Fibroblast of mammary gland (primary cell): Measurements from ENCODE around the gene RBL1.

Experiments
- DNase-seq: peaks from one replicate; pipeline ENCODE4 v3.0.0-alpha.2; 2010; ENCODE audit warnings: low read depth
- H3K4me3 ChIP-seq: 2 replicates; pipeline ENCODE4 v1.5.1; 2011; ENCODE audit warnings: low read depth, mild to moderate bottlenecking, low read length, moderate library complexity; ENCODE audit not compliant: control insufficient read depth
- TF ChIP-seq, protein P1 (sequence below): conservative IDR thresholded peaks from 2 replicates; pipeline ENCODE4 v1.5.1; 2011; ENCODE audit warnings: low read depth, low read length, inconsistent platforms; ENCODE audit not compliant: control insufficient read depth, insufficient read depth

The RBL1 gene

GRCh38 chr20:37095599-37096414 lies at the start of gene RBL1:
Gene RBL1, minus strand, starts transcription at chr20:37095997. Its CDS starts 69 bp downstream, at chr20:37095928.
- peak within 1 kb of the TSS; percentile 81 for H3K4me3 ChIP-seq
- DNase-seq, result peak; percentile 82
- TF ChIP-seq, protein P1, sequence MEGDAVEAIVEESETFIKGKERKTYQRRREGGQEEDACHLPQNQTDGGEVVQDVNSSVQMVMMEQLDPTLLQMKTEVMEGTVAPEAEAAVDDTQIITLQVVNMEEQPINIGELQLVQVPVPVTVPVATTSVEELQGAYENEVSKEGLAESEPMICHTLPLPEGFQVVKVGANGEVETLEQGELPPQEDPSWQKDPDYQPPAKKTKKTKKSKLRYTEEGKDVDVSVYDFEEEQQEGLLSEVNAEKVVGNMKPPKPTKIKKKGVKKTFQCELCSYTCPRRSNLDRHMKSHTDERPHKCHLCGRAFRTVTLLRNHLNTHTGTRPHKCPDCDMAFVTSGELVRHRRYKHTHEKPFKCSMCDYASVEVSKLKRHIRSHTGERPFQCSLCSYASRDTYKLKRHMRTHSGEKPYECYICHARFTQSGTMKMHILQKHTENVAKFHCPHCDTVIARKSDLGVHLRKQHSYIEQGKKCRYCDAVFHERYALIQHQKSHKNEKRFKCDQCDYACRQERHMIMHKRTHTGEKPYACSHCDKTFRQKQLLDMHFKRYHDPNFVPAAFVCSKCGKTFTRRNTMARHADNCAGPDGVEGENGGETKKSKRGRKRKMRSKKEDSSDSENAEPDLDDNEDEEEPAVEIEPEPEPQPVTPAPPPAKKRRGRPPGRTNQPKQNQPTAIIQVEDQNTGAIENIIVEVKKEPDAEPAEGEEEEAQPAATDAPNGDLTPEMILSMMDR, result peak; percentile 40

DNA sequence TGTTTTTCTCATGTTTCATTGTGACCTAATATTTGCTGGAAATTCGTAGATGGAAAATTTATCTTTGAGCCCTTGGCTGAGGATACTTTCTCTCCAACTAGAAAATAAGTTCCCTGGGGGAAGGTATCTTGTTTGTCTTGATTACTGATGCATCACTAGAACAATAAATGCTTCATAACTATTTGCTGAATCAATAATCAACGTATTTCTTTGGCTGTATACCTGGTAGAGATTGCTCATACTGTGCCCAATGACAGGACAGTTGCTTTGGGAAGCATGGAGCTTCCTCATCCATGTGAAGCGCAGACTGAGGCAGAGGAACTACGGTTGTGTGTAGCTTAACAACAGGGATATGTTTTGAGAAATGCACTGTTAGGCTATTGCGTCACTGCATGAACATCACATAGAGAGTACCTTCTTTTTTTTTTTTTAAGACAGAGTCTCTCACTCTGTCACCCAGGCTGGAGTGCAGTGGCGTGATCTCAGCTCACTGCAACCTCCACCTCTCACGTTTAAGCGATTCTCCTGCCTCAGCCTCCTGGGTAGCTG lies 49.1 kb upstream of the RBL1 start:
- no peak for DNase-seq
- no peak overlapping the region for H3K4me3 ChIP-seq
- TF ChIP-seq, protein P1, result no peak

DNA sequence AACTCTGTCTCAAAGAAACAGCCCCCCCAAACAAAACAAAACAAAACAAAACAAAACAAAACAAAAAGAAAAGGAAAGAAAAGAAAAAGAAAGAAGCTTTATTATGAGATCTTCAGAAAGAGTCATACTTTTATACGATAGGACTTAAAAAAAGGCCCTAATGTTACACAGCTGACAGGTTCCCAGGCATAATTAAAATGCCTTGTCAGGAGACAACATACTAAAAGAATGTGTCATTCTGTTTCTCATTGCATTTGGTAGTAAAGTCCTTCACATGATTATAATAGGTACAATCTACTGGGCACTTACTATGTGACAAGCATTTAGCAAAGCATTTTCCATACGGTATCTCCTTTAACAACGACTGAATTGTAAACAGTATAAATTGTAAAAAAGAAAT lies 46.9 kb upstream of the RBL1 start:
- DNase-seq, result no peak
- H3K4me3 ChIP-seq, result no peak overlapping the region
- TF ChIP-seq, protein P1, result no peak

- TF ChIP-seq, protein P1, result no peak
These were observed 41.8 kb upstream of the RBL1 start for GRCh38 chr20:37137547-37137946.

DNA sequence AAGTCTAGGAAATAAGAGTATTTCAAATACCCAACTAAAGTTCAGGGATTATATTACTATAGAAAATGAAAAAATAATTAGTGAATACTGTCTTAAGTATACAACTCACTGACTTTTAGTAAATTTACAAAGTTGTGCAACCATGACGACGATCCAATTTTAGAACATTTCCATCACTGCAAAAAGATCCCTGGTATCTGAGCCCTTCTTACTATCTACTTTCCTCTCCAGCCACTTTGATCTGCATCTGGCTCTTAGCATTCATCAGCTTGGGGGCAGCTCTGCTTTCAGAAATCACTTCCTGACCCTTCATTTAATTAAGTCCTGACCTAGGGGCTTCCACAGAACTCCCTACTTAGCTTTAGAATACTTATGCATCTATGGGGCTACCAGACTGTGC lies 38.2 kb upstream of the RBL1 start:
- TF ChIP-seq, protein P1, result no peak
- no peak overlapping the region for H3K4me3 ChIP-seq
- no peak for DNase-seq

More at GRCh38 chr20:37137547-37137946, 41.8 kb upstream of the RBL1 start:
- no peak for DNase-seq
- no peak overlapping the region for H3K4me3 ChIP-seq

DNA sequence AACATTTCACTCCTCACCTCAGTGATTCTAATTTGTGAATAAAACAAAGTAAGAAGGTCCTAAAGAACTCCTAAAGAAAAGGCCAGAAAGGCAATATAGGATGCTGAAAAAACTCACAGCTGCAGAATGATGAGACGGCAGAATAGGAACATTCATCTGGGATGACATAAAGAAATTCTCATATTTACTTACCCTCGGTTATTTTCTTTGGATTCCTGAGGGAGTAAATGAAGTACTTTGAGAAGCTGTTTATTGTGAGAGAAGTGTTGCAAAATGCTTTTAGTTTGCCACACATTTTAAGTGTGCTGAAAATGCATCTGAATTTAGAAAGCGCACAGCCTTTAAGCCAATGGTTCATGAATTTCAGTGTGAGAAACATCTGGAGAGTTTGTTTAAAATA lies 35.7 kb upstream of the RBL1 start:
- H3K4me3 ChIP-seq, result no peak overlapping the region
- no peak for DNase-seq
- TF ChIP-seq, protein P1, result no peak
